B cell (primary cell): Measurements from ENCODE around the gene RAB3D.
"Not testable (repeated sequence)": the region's sequence is repeated elsewhere in the genome, so short reads cannot be mapped to it uniquely, and the experiment has no call there.

ENCODE experiments used
- CTCF ChIP-seq: fragments of 200-600 bp; IDR thresholded peaks from one replicate; pipeline ENCODE4 v1.8.0; 2022; ENCODE audit warnings: antibody characterized with exemption, mild to moderate bottlenecking
- EZH2 ChIP-seq: IDR thresholded peaks from 2 replicates; pipeline ENCODE4 v1.6.1; 2012; ENCODE audit warnings: borderline replicate concordance, low read depth, mild to moderate bottlenecking, moderate library complexity, low read length; ENCODE audit not compliant: insufficient read depth, poor library complexity, severe bottlenecking

- TF ChIP-seq CTCF, EZH2: not testable (repeated sequence)
These were observed 19.0 kb downstream of the RAB3D start for GRCh38 chr19:11320278-11320995.
